ENCODE measurements around the gene MEOX1. TPM values are rescaled to one million over a fixed set of nuclear protein-coding genes. Genes with fewer than 3 reads are reported as not detected.

MEOX1 gene
- total RNA-seq = not detected in 2 replicates
- not detected in 2 replicates for polyA plus RNA-seq
- not detected in 2 replicates for polyA plus RNA-seq (2012)
- not detected in 2 replicates for polyA minus RNA-seq (ENCODE audit: low replicate concordance)

GRCh38 chr17:43661699-43662412 lies at the start of gene MEOX1:
TSS of gene MEOX1 (minus strand) at chr17:43661922. CDS start at chr17:43661534, 388 bp downstream.
- Histone ChIP-seq H2AFZ (ENCODE audit: low read length) (no peak within 1 kb of the TSS), H3K27me3 (ENCODE audit: control insufficient read depth, insufficient read depth, low read length) (peaks cover 7% of the 10 kb centered on the region), H3K4me2 (ENCODE audit: extremely low read depth, insufficient read depth, low read length) (peak within 1 kb of the TSS; percentile 68), H3K4me1 (ENCODE audit: control insufficient read depth, extremely low read depth, insufficient read depth, low read length) (no peaks in the 10 kb centered on the region), H3K36me3 (ENCODE audit: control insufficient read depth, insufficient read depth, low read length) (no peaks in the 10 kb centered on the region), H4K20me1 (ENCODE audit: control insufficient read depth, extremely low read depth, insufficient read depth, low read length) (no peaks in the 10 kb centered on the region), H3K4me3 (replicated peaks in 1 of 4; ENCODE audit: control extremely low read depth in 1 of 4, insufficient read depth in 1 of 4, low read depth in 3 of 4, low read length in 4 of 4) (no peak within 1 kb of the TSS), H3K9ac (ENCODE audit: insufficient read depth, low read length) (no peak within 1 kb of the TSS), H3K9me3 (ENCODE audit: control insufficient read depth, insufficient read depth, low read depth, low read length) (no peaks in the 10 kb centered on the region), H3K27ac (ENCODE audit: insufficient read depth, low read length) (no peak within 1 kb of the TSS), H3K79me2 (ENCODE audit: control insufficient read depth, insufficient read depth, low read length) (no peaks in the 10 kb centered on the region)
- TF ChIP-seq EZH2 (IDR thresholded peaks at IDR 0.05; ENCODE audit: low read length, missing control alignments) = no peak
- TF ChIP-seq, protein P1, sequence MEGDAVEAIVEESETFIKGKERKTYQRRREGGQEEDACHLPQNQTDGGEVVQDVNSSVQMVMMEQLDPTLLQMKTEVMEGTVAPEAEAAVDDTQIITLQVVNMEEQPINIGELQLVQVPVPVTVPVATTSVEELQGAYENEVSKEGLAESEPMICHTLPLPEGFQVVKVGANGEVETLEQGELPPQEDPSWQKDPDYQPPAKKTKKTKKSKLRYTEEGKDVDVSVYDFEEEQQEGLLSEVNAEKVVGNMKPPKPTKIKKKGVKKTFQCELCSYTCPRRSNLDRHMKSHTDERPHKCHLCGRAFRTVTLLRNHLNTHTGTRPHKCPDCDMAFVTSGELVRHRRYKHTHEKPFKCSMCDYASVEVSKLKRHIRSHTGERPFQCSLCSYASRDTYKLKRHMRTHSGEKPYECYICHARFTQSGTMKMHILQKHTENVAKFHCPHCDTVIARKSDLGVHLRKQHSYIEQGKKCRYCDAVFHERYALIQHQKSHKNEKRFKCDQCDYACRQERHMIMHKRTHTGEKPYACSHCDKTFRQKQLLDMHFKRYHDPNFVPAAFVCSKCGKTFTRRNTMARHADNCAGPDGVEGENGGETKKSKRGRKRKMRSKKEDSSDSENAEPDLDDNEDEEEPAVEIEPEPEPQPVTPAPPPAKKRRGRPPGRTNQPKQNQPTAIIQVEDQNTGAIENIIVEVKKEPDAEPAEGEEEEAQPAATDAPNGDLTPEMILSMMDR (conservative IDR thresholded peaks at IDR 0.05 in 1 of 2, IDR thresholded peaks at IDR 0.05 in 1 of 2; ENCODE audit: low read depth in 1 of 2, low read length in 2 of 2) = no peak
- DNase-seq (ENCODE audit: low read depth in 2 of 2) = peak; percentile 71 to 89

DNA sequence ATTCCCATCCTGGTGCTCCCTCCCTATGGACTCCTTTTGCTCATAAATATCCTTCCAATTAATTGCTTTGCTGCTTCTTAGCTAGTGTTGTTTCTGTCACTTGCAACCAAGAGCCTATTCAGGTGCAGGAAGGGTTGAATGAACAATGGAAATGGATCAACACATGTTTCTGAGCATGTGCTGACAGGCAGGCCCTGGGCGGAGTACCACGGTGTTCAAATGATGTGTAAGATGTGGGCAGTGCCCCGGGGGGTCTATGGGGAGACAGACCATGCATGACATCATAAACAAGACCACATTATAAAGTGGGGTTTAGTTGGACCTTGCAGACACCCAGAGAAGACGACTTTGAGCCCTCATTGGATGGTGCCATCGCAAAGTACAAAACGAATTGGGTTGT lies 48.4 kb upstream of the MEOX1 start:
- no peaks in the 10 kb centered on the region for H3K27me3 ChIP-seq (ENCODE audit: control insufficient read depth, insufficient read depth, low read length)
- no peak overlapping the region for H3K27ac ChIP-seq (ENCODE audit: insufficient read depth, low read length)
- H3K4me3 ChIP-seq (replicated peaks in 1 of 4; ENCODE audit: control extremely low read depth in 1 of 4, insufficient read depth in 1 of 4, low read depth in 3 of 4, low read length in 4 of 4) = no peak overlapping the region
- H4K20me1 ChIP-seq (ENCODE audit: control insufficient read depth, extremely low read depth, insufficient read depth, low read length) = no peaks in the 10 kb centered on the region
- H3K9ac ChIP-seq (ENCODE audit: insufficient read depth, low read length) = no peak overlapping the region
- TF ChIP-seq EZH2 (IDR thresholded peaks at IDR 0.05; ENCODE audit: low read length, missing control alignments) = no peak
- TF ChIP-seq, protein P1 (conservative IDR thresholded peaks at IDR 0.05 in 1 of 2, IDR thresholded peaks at IDR 0.05 in 1 of 2; ENCODE audit: low read depth in 1 of 2, low read length in 2 of 2) = no peak
- no peak overlapping the region for H2AFZ ChIP-seq (ENCODE audit: low read length)
- no peaks in the 10 kb centered on the region for H3K36me3 ChIP-seq (ENCODE audit: control insufficient read depth, insufficient read depth, low read length)
- H3K9me3 ChIP-seq (ENCODE audit: control insufficient read depth, insufficient read depth, low read depth, low read length) = no peaks in the 10 kb centered on the region
- DNase-seq (ENCODE audit: low read depth in 2 of 2) = no peak
- no peaks in the 10 kb centered on the region for H3K79me2 ChIP-seq (ENCODE audit: control insufficient read depth, insufficient read depth, low read length)
- no peaks in the 10 kb centered on the region for H3K4me1 ChIP-seq (ENCODE audit: control insufficient read depth, extremely low read depth, insufficient read depth, low read length)
- H3K4me2 ChIP-seq (ENCODE audit: extremely low read depth, insufficient read depth, low read length) = no peak overlapping the region

DNA sequence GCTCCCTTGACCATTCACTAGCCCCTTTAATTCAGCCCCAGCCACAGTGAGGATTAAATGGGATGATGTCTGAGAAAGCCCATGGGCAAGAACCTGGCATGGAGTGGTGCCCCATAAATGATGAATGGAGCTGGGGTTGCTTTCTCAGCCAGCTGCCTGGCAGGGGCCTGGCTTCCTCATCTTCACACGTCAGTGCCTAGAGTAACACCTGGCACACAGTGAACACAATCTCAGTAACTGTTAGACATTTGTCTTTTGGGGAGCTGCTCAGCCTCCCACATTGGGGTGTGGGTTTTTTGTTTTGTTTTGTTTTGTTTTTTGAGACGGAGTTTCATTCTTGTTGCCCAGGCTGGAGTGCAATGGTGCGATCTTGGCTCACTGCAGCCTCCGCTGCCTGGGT lies 47.5 kb upstream of the MEOX1 start:
- H3K79me2 ChIP-seq (ENCODE audit: control insufficient read depth, insufficient read depth, low read length) = no peaks in the 10 kb centered on the region
- no peaks in the 10 kb centered on the region for H4K20me1 ChIP-seq (ENCODE audit: control insufficient read depth, extremely low read depth, insufficient read depth, low read length)
- no peaks in the 10 kb centered on the region for H3K4me1 ChIP-seq (ENCODE audit: control insufficient read depth, extremely low read depth, insufficient read depth, low read length)
- H3K9ac ChIP-seq (ENCODE audit: insufficient read depth, low read length) = no peak overlapping the region
- no peak for DNase-seq (ENCODE audit: low read depth in 2 of 2)
- H3K9me3 ChIP-seq (ENCODE audit: control insufficient read depth, insufficient read depth, low read depth, low read length) = no peaks in the 10 kb centered on the region
- no peak overlapping the region for H3K4me3 ChIP-seq (replicated peaks in 1 of 4; ENCODE audit: control extremely low read depth in 1 of 4, insufficient read depth in 1 of 4, low read depth in 3 of 4, low read length in 4 of 4)
- H3K36me3 ChIP-seq (ENCODE audit: control insufficient read depth, insufficient read depth, low read length) = no peaks in the 10 kb centered on the region
- H3K27me3 ChIP-seq (ENCODE audit: control insufficient read depth, insufficient read depth, low read length) = no peaks in the 10 kb centered on the region
- no peak overlapping the region for H2AFZ ChIP-seq (ENCODE audit: low read length)
- TF ChIP-seq EZH2 (IDR thresholded peaks at IDR 0.05; ENCODE audit: low read length, missing control alignments) = no peak
- TF ChIP-seq, protein P1 (conservative IDR thresholded peaks at IDR 0.05 in 1 of 2, IDR thresholded peaks at IDR 0.05 in 1 of 2; ENCODE audit: low read depth in 1 of 2, low read length in 2 of 2) = no peak
- H3K4me2 ChIP-seq (ENCODE audit: extremely low read depth, insufficient read depth, low read length) = no peak overlapping the region
- H3K27ac ChIP-seq (ENCODE audit: insufficient read depth, low read length) = no peak overlapping the region

Data from fibroblast of lung (primary cell).